Ishikawa (cell line): ENCODE data around the gene SEMA6A.

Experiments
- CEBPB ChIP-seq: IDR thresholded peaks from 2 replicates; pipeline ENCODE4 v1.6.1; 2012
- CREB1 ChIP-seq: IDR thresholded peaks from 2 replicates; pipeline ENCODE4 v1.6.1; 2012; ENCODE audit warnings: low read depth
- EGR1 ChIP-seq: IDR thresholded peaks from 2 replicates; pipeline ENCODE4 v1.6.1; 2012
- EP300 ChIP-seq: IDR thresholded peaks from 2 replicates; pipeline ENCODE4 v1.6.1; 2012; ENCODE audit warnings: borderline replicate concordance
- FOXM1 ChIP-seq: IDR thresholded peaks from 2 replicates; pipeline ENCODE4 v1.6.1; 2012; ENCODE audit warnings: low read depth, borderline replicate concordance
- NFIC ChIP-seq: IDR thresholded peaks from 2 replicates; pipeline ENCODE4 v1.6.1; 2012
- RAD21 ChIP-seq: IDR thresholded peaks from 2 replicates; pipeline ENCODE4 v1.6.1; 2012; ENCODE audit warnings: low read depth
- TAF1 ChIP-seq: IDR thresholded peaks from 2 replicates; pipeline ENCODE4 v1.6.1; 2012; ENCODE audit warnings: low read depth, mild to moderate bottlenecking
- TCF12 ChIP-seq: IDR thresholded peaks from 2 replicates; pipeline ENCODE4 v1.6.1; 2012; ENCODE audit warnings: low read depth
- TEAD4 ChIP-seq: IDR thresholded peaks from 2 replicates; pipeline ENCODE4 v1.6.1; 2012
- YY1 ChIP-seq: IDR thresholded peaks from 2 replicates; pipeline ENCODE4 v1.6.1; 2012; ENCODE audit warnings: low read depth
- ZBTB7A ChIP-seq: IDR thresholded peaks from 2 replicates; pipeline ENCODE4 v1.6.1; 2012; ENCODE audit warnings: low read depth
- TF ChIP-seq, protein P1 (sequence below): IDR thresholded peaks from 2 replicates; pipeline ENCODE4 v1.6.1; 2012
- TF ChIP-seq, protein P2 (sequence below): IDR thresholded peaks from 2 replicates; pipeline ENCODE4 v1.6.1; 2012; ENCODE audit warnings: low read depth, mild to moderate bottlenecking
- TF ChIP-seq, protein P3 (sequence below): IDR thresholded peaks from 2 replicates; pipeline ENCODE4 v1.6.1; 2012

SEMA6A gene

DNA sequence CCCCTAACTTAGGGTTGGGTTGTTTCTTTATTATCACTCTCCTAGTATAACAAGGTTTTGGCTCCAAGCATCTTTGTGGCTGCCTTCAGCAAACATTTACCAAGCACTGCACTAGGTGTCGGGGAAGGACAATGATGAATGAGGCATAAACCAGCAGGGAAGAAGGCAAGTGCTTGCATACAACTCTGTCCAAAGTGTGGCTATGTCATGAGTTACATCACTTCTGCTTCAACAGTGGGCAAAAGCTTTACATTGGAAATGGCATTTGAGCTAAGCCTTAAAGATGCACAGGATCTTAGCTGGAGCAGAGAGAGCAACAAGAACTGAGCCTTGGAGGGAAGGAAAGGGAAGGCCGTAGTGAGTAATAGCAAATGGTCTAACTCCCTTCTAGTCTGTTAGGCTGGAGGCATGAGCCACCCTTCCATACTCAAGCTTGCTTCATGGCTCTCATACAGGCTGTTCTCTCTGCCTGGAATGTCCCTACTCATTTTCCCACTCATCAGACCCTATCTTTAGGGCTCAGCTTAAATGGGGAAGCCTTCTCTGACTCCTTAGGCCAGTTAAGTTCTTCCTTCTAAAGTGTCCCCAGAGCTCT, 121.8 kb downstream of the SEMA6A start:
- TF ChIP-seq TCF12 (no peak), TEAD4 (no peak), CREB1 (no peak), FOXM1 (no peak), EP300 (no peak), NFIC (no peak), CEBPB (no peak), TAF1 (no peak), RAD21 (no peak), YY1 (no peak)
- TF ChIP-seq, protein P1, sequence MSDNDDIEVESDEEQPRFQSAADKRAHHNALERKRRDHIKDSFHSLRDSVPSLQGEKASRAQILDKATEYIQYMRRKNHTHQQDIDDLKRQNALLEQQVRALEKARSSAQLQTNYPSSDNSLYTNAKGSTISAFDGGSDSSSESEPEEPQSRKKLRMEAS = no peak
- TF ChIP-seq, protein P2, sequence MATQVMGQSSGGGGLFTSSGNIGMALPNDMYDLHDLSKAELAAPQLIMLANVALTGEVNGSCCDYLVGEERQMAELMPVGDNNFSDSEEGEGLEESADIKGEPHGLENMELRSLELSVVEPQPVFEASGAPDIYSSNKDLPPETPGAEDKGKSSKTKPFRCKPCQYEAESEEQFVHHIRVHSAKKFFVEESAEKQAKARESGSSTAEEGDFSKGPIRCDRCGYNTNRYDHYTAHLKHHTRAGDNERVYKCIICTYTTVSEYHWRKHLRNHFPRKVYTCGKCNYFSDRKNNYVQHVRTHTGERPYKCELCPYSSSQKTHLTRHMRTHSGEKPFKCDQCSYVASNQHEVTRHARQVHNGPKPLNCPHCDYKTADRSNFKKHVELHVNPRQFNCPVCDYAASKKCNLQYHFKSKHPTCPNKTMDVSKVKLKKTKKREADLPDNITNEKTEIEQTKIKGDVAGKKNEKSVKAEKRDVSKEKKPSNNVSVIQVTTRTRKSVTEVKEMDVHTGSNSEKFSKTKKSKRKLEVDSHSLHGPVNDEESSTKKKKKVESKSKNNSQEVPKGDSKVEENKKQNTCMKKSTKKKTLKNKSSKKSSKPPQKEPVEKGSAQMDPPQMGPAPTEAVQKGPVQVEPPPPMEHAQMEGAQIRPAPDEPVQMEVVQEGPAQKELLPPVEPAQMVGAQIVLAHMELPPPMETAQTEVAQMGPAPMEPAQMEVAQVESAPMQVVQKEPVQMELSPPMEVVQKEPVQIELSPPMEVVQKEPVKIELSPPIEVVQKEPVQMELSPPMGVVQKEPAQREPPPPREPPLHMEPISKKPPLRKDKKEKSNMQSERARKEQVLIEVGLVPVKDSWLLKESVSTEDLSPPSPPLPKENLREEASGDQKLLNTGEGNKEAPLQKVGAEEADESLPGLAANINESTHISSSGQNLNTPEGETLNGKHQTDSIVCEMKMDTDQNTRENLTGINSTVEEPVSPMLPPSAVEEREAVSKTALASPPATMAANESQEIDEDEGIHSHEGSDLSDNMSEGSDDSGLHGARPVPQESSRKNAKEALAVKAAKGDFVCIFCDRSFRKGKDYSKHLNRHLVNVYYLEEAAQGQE = no peak

DNA sequence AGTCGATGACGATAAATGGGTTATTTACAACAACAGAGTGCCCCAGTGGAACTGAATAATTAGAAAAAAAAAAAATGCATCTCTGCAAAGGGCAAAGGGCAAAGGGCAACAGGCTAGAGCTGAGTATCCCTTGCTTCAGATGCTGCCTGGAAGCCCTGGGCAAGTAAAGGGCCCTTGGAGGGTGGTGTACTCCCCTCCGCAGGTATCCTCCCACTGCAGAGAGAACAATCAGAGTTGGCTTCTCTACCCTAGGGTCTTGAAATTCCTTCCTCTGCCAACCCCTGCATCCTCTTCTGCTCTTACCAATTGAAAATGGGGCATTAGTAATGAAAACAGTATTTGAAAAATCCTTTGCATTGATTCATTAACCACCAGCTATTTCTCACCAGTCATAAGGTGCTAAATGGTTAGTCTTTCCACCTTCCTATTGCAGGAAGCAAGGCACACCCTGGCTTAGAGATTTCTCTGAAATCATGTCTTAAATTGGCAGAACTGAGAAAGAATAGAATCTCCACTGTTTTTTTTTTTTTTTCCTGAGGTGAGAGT, 122.6 kb downstream of the SEMA6A start:
- TF ChIP-seq YY1 (no peak), NFIC (no peak), EGR1 (no peak), ZBTB7A (no peak), EP300 (no peak), TCF12 (no peak), TEAD4 (no peak), CREB1 (no peak), CEBPB (no peak), TAF1 (no peak), RAD21 (no peak), FOXM1 (no peak)
- TF ChIP-seq, protein P3, sequence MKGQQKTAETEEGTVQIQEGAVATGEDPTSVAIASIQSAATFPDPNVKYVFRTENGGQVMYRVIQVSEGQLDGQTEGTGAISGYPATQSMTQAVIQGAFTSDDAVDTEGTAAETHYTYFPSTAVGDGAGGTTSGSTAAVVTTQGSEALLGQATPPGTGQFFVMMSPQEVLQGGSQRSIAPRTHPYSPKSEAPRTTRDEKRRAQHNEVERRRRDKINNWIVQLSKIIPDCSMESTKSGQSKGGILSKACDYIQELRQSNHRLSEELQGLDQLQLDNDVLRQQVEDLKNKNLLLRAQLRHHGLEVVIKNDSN = no peak
- TF ChIP-seq, protein P1 = no peak
- TF ChIP-seq, protein P2 = no peak

DNA sequence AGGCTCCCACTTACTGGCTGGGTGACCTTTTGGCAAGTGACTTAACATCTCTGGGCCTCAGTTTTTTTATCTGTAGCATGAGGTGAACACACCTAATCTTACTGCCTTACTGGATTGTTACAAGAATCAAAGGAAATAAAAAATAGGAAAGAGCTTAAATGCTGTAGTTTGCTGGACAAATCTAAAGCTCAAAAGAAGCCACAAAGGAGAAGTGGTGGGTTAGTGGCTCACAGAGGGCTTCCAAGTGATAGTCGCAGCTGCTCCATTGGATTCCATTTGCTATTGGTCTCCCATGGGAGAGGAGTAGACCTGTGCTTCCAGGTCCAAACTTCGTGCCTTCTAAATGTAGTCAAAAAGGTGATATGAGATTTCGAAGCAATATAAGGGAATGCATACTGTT, 123.6 kb downstream of the SEMA6A start:
- TF ChIP-seq TAF1 (no peak), CEBPB (no peak)

DNA sequence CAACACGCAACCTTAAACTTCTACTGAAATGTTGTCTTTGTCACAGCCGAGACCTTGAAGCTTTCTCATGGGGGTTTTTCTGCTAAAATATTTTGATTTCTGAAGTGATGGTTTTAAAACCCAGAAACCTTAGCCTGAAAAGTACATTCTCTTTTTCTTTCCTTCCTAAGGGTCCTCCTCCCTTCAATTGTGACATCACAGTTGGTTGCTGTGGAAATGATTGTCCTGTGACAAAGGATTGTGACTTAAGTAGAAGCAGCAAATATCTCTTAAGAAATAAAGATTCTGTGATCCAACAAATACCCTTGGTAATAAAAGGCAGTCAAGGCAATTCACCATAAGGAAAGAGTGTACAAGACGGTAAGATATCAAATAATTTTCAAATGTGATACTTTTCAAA, 125.2 kb downstream of the SEMA6A start:
- TF ChIP-seq ZBTB7A (no peak), FOXM1 (no peak), TAF1 (no peak), TEAD4 (no peak), NFIC (no peak), CEBPB (no peak), TCF12 (no peak), YY1 (no peak), RAD21 (no peak)
- TF ChIP-seq, protein P1 = no peak
- TF ChIP-seq, protein P3 = no peak
- TF ChIP-seq, protein P2 = no peak
